GM13977 (cell line): ENCODE data around the gene TGOLN2.
A peak's percentile ranks its signal among the peaks of the same experiment; 100 is the strongest.

Source experiments
- DNase-seq: peaks from one replicate; pipeline ENCODE4 v3.0.0; 2012; ENCODE audit warnings: low spot score
- CTCF ChIP-seq: IDR thresholded peaks from 2 replicates; pipeline ENCODE4 v1.5.1; 2012; ENCODE audit warnings: mild to moderate bottlenecking, control low read depth; ENCODE audit not compliant: insufficient read depth; ENCODE audit errors: extremely low read depth, missing control alignments
- in situ Hi-C: fragments of 300-500 bp; cut with MboI; formaldehyde crosslinking; loops from one replicate; pipeline ENCODE4 v1.12.0; 2022; ENCODE audit warnings: low sequenced_read_pairs, low pct_unique_long_range_greater_than_20kb, mixed read lengths, inconsistent platforms; ENCODE audit not compliant: unreplicated experiment

Gene TGOLN2

GRCh38 chr2:85327822-85328617, at the start of gene TGOLN2:
Gene TGOLN2 (minus strand): TSS chr2:85327989. CDS start chr2:85327962, 27 bp downstream.
- TF ChIP-seq CTCF: no peak
- in situ Hi-C loops: no loop called here
- DNase-seq: peak; percentile 95

- no peak for DNase-seq
- in situ Hi-C loops: no loop called here
- TF ChIP-seq CTCF: no peak
Measured at GRCh38 chr2:85377083-85377482, 49.3 kb upstream of the TGOLN2 start.

- DNase-seq: no peak
- TF ChIP-seq CTCF: no peak
- in situ Hi-C loops: no loop called here
Measured at GRCh38 chr2:85376291-85377065, 48.7 kb upstream of the TGOLN2 start.

- TF ChIP-seq CTCF: no peak
- in situ Hi-C loops: no loop called here
- DNase-seq: no peak
Measured at GRCh38 chr2:85371045-85371444, 43.3 kb upstream of the TGOLN2 start.

- DNase-seq: no peak
- in situ Hi-C loops: no loop called here
Measured at GRCh38 chr2:85369500-85369899, 41.7 kb upstream of the TGOLN2 start.

GRCh38 chr2:85368921-85369320, 41.1 kb upstream of the TGOLN2 start:
- in situ Hi-C loops: no loop called here
- no peak for DNase-seq
- TF ChIP-seq CTCF: no peak

More at GRCh38 chr2:85369500-85369899, 41.7 kb upstream of the TGOLN2 start:
- TF ChIP-seq CTCF: no peak
